SK-N-SH treated with all-trans-retinoic acid at 6 μM for 48 hours (cell line): Measurements from ENCODE around the gene CANT1.

Experiments used
- RARB ChIP-seq: fragments of 250-450 bp; sonication (Bioruptor Pico); IDR thresholded peaks from 2 replicates; pipeline ENCODE4 v1.8.0; 2021; ENCODE audit warnings: mild to moderate bottlenecking, moderate library complexity
- ZFP30 ChIP-seq: fragments of 450-650 bp; formaldehyde crosslinking; IDR thresholded peaks from 2 replicates; pipeline ENCODE4 v1.5.0; 2022; ENCODE audit warnings: mild to moderate bottlenecking, moderate library complexity
- TF ChIP-seq, protein P1 (sequence below): fragments of 250-450 bp; sonication (Bioruptor Pico); IDR thresholded peaks from 2 replicates; pipeline ENCODE4 v1.5.1; 2021; ENCODE audit warnings: mild to moderate bottlenecking, moderate library complexity

DNA sequence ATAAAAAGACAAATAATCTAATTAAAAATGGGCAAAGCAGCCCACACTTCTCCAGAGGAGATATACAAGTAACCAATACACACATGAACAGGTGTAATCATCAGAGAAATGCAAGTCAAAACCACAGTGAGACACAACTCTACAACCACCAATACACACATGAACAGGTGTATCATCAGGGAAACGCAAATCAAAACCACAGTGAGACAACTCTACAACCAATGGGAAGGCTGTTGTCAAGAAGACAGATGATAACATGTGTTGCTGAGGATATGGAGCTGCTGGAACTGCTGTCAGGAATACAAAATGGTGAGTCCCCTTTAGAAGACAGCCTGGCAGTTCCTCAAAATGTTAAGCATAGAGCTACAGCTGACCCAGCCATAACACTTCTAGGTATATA lies 42.6 kb upstream of the CANT1 start:
- TF ChIP-seq RARB (CRISPR knock-in tag) (no peak), ZFP30 (no peak)
- TF ChIP-seq, protein P1, sequence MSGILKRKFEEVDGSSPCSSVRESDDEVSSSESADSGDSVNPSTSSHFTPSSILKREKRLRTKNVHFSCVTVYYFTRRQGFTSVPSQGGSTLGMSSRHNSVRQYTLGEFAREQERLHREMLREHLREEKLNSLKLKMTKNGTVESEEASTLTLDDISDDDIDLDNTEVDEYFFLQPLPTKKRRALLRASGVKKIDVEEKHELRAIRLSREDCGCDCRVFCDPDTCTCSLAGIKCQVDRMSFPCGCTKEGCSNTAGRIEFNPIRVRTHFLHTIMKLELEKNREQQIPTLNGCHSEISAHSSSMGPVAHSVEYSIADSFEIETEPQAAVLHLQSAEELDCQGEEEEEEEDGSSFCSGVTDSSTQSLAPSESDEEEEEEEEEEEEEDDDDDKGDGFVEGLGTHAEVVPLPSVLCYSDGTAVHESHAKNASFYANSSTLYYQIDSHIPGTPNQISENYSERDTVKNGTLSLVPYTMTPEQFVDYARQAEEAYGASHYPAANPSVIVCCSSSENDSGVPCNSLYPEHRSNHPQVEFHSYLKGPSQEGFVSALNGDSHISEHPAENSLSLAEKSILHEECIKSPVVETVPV (CRISPR knock-in tag): no peak
